Mesendoderm (in vitro differentiated cells): ENCODE results near the gene PLCL2.

Source experiments
- DNase-seq: peaks from one replicate; pipeline ENCODE4 v3.0.0; 2013
- H2AK5ac ChIP-seq: 2 replicates; pipeline ENCODE4 v1.6.1; 2013; ENCODE audit warnings: low read length, inconsistent platforms
- H2BK120ac ChIP-seq: 2 replicates; pipeline ENCODE4 v1.6.1; 2013; ENCODE audit warnings: low read depth, mild to moderate bottlenecking, low read length, moderate library complexity, mixed read lengths
- H2BK15ac ChIP-seq: replicated peaks from 2 replicates; pipeline ENCODE4 v1.6.1; 2013; ENCODE audit warnings: low read depth, mild to moderate bottlenecking, moderate library complexity
- H2BK5ac ChIP-seq: 2 replicates; pipeline ENCODE4 v1.6.1; 2013; ENCODE audit warnings: low read length, inconsistent platforms
- H3K18ac ChIP-seq: 2 replicates; pipeline ENCODE4 v1.6.1; 2013; ENCODE audit warnings: mild to moderate bottlenecking, low read length, mixed read lengths
- H3K23ac ChIP-seq: one replicate; pipeline ENCODE4 v1.6.1; 2013; ENCODE audit warnings: low read length
- H3K27ac ChIP-seq: 2 replicates; pipeline ENCODE4 v1.5.1; 2013; ENCODE audit warnings: low read depth, mild to moderate bottlenecking, inconsistent platforms, low read length, moderate library complexity
- H3K27me3 ChIP-seq: 2 replicates; pipeline ENCODE4 v1.6.1; 2013; ENCODE audit warnings: low read length, control low read depth, mild to moderate bottlenecking, inconsistent platforms; ENCODE audit not compliant: insufficient read depth, poor library complexity
- H3K36me3 ChIP-seq: 2 replicates; pipeline ENCODE4 v1.6.1; 2013; ENCODE audit warnings: low read length, inconsistent platforms; ENCODE audit not compliant: control insufficient read depth, insufficient read depth
- H3K4ac ChIP-seq: one replicate; pipeline ENCODE4 v1.6.1; 2013; ENCODE audit warnings: low read depth, mild to moderate bottlenecking, low read length, moderate library complexity
- H3K4me1 ChIP-seq: 2 replicates; pipeline ENCODE4 v1.6.1; 2013; ENCODE audit warnings: low read depth, low read length, inconsistent platforms; ENCODE audit not compliant: control insufficient read depth
- H3K4me2 ChIP-seq: 2 replicates; pipeline ENCODE4 v1.6.1; 2013; ENCODE audit warnings: low read length
- H3K4me3 ChIP-seq: 2 replicates; pipeline ENCODE4 v1.5.1; 2013; ENCODE audit warnings: mild to moderate bottlenecking, low read length
- H3K56ac ChIP-seq: one replicate; pipeline ENCODE4 v1.6.1; 2013; ENCODE audit warnings: low read length
- H3K79me1 ChIP-seq: 2 replicates; pipeline ENCODE4 v1.6.1; 2013; ENCODE audit warnings: low read length, inconsistent platforms
- H3K79me2 ChIP-seq: 2 replicates; pipeline ENCODE4 v1.6.1; 2013; ENCODE audit warnings: mild to moderate bottlenecking, low read length; ENCODE audit not compliant: control insufficient read depth, insufficient read depth
- H3K9ac ChIP-seq: 2 replicates; pipeline ENCODE4 v1.6.1; 2013; ENCODE audit warnings: low read length, inconsistent platforms
- H4K5ac ChIP-seq: one replicate; pipeline ENCODE4 v1.6.1; 2013; ENCODE audit warnings: low read length
- H4K8ac ChIP-seq: one replicate; pipeline ENCODE4 v1.6.1; 2013; ENCODE audit warnings: low read depth, mild to moderate bottlenecking, control low read depth, low read length, moderate library complexity
- WGBS: extraction: QIAGEN DNeasy Blood & Tissue Kit; methylation state at CpG from one replicate; pipeline ENCODE4 v1.1.7; 2013; ENCODE audit warnings: low lambda C conversion rate, missing lambda C conversion rate; ENCODE audit not compliant: insufficient coverage; ENCODE audit errors: extremely low coverage; 5-methylcytosine and 5-hydroxymethylcytosine counted together

The PLCL2 gene

DNA sequence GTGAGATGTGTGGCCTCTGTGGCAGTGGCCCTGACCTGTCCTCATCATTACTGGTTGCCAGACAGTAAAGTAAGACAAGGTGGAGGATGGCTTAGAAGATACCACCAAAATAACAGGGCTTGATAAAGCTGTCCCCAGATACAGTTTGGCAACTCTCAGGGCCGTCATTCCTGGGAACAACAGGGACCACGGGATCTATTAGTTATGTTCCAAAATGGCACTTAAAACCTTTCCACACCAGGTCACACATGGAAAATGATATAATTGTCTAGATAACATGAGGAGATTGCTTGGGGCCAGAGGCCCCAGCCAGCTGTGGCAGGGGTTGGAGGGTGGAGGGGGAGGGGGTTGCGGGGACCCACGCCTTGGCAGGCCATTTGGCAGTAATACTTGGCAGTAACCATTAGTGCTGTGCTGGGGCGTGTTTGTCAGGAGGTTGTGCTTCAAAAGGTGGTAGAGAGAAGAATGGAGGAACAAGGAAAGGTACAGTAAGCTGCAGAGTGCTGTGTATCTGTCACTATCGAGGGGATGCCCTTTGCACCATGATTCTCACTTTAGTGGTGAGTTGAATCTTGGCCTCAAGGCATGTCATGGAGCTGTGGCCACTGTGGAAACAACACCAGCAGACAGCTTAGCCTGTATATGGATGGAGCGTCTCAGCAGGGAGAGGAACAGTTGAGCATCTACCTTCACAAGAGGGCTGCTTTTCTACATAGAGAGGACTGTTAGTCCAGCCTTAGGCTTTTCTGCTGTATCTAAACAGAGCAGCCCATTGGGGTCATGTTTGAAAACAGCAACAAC lies 14.0 kb downstream of the PLCL2 start:
- no peak overlapping the region for H3K23ac ChIP-seq
- DNase-seq, result no peak

GRCh38 chr3:16899919-16900318 lies 15.2 kb downstream of the PLCL2 start:
- no peak for DNase-seq
- Histone ChIP-seq H3K79me1 (no peaks in the 10 kb centered on the region), H3K4me3 (no peak overlapping the region), H2AK5ac (no peak overlapping the region), H3K56ac (no peak overlapping the region), H3K4me1 (no peaks in the 10 kb centered on the region), H4K5ac (no peak overlapping the region), H3K79me2 (no peaks in the 10 kb centered on the region), H2BK5ac (no peak overlapping the region), H3K18ac (no peak overlapping the region), H3K36me3 (no peaks in the 10 kb centered on the region), H3K27me3 (no peaks in the 10 kb centered on the region), H4K8ac (no peak overlapping the region), H3K9ac (no peak overlapping the region), H2BK120ac (no peak overlapping the region), H3K4me2 (no peak overlapping the region), H3K4ac (no peak overlapping the region), H3K23ac (no peak overlapping the region), H2BK15ac (no peak overlapping the region), H3K27ac (no peak overlapping the region)
- whole genome bisulfite sequencing, result no CpG with 5 or more reads among the region's 1 CpG

More for the DNA sequence above, 14.0 kb downstream of the PLCL2 start:
- Histone ChIP-seq H3K4me3 (no peak overlapping the region), H4K5ac (no peak overlapping the region), H3K9ac (no peak overlapping the region), H3K4ac (no peak overlapping the region), H3K27me3 (no peaks in the 10 kb centered on the region), H3K56ac (no peak overlapping the region), H3K4me2 (no peak overlapping the region), H3K18ac (no peak overlapping the region), H2AK5ac (no peak overlapping the region), H3K36me3 (no peaks in the 10 kb centered on the region), H2BK120ac (no peak overlapping the region), H2BK15ac (no peak overlapping the region), H3K4me1 (no peaks in the 10 kb centered on the region), H3K79me1 (no peaks in the 10 kb centered on the region), H4K8ac (no peak overlapping the region), H2BK5ac (no peak overlapping the region), H3K27ac (no peak overlapping the region), H3K79me2 (no peaks in the 10 kb centered on the region)
- WGBS, result no CpG with 5 or more reads among the region's 7 CpGs

DNA sequence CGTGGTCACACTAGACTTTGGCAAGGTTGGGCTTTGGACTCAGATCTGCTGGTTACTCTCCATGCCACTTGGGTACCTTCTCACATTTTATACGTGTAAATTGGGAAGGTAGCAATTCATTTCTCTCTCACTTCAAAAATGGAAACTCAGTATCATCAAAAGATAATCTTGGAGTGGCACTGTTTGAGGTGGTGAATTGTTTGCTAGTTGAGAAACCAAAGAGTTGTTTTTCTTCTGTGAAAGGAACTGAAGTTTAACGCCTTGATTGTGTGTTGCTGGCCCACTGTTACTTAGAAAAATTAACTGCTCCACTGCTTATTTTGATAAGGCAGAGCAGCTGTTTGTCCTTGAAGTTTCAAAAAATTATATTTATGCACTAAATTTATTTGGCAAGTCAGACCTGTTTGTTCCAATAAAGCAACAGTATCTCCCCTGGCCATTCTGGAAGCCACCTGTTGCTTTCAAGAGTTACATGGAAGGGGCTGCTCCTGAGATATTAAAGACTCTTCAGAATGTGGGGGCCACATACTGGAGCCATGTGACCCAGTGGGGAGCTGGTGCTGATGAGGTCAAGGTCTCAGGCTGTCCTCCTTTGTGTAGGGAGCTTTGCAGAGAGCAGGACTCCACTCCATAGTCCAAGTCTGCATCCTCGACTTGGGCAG lies 16.2 kb downstream of the PLCL2 start:
- DNase-seq, result no peak
- Histone ChIP-seq H3K27ac (no peak overlapping the region), H3K4me3 (no peak overlapping the region), H3K56ac (no peak overlapping the region), H3K9ac (no peak overlapping the region), H4K5ac (no peak overlapping the region), H3K4me1 (no peaks in the 10 kb centered on the region), H2BK15ac (no peak overlapping the region), H3K4me2 (no peak overlapping the region), H3K18ac (no peak overlapping the region), H4K8ac (no peak overlapping the region), H3K27me3 (no peaks in the 10 kb centered on the region), H3K79me2 (no peaks in the 10 kb centered on the region), H3K23ac (no peak overlapping the region), H3K4ac (no peak overlapping the region), H2BK120ac (no peak overlapping the region), H2AK5ac (no peak overlapping the region), H3K36me3 (no peaks in the 10 kb centered on the region), H3K79me1 (no peaks in the 10 kb centered on the region), H2BK5ac (no peak overlapping the region)
- WGBS, result no CpG with 5 or more reads among the region's 4 CpGs

- WGBS, result no CpG with 5 or more reads among the region's 4 CpGs
Measured at GRCh38 chr3:16904423-16905417, 20.0 kb downstream of the PLCL2 start.

GRCh38 chr3:16905704-16906103 lies 20.9 kb downstream of the PLCL2 start:
- no CpG with 5 or more reads among the region's 1 CpG for WGBS
- no peaks in the 10 kb centered on the region for H3K36me3 ChIP-seq
- no peak overlapping the region for H2BK15ac ChIP-seq
- H4K8ac ChIP-seq, result no peak overlapping the region
- H3K56ac ChIP-seq, result no peak overlapping the region
- no peak overlapping the region for H3K27ac ChIP-seq
- H3K18ac ChIP-seq, result no peak overlapping the region
- no peak overlapping the region for H3K4ac ChIP-seq
- DNase-seq, result no peak
- H3K4me1 ChIP-seq, result no peaks in the 10 kb centered on the region
- no peaks in the 10 kb centered on the region for H3K79me2 ChIP-seq
- no peak overlapping the region for H3K4me2 ChIP-seq
- H3K4me3 ChIP-seq, result no peak overlapping the region
- no peak overlapping the region for H2AK5ac ChIP-seq
- H3K23ac ChIP-seq, result no peak overlapping the region
- no peaks in the 10 kb centered on the region for H3K79me1 ChIP-seq
- H2BK5ac ChIP-seq, result no peak overlapping the region
- no peak overlapping the region for H2BK120ac ChIP-seq
- H3K9ac ChIP-seq, result no peak overlapping the region
- no peak overlapping the region for H4K5ac ChIP-seq
- no peaks in the 10 kb centered on the region for H3K27me3 ChIP-seq

More at GRCh38 chr3:16904423-16905417, 20.0 kb downstream of the PLCL2 start:
- DNase-seq, result no peak
- Histone ChIP-seq H2BK5ac (no peak overlapping the region), H3K36me3 (no peaks in the 10 kb centered on the region), H4K5ac (no peak overlapping the region), H3K23ac (no peak overlapping the region), H4K8ac (no peak overlapping the region), H3K79me1 (no peaks in the 10 kb centered on the region), H3K27ac (no peak overlapping the region), H3K79me2 (no peaks in the 10 kb centered on the region), H3K18ac (no peak overlapping the region), H3K4me3 (no peak overlapping the region), H3K4me1 (no peaks in the 10 kb centered on the region), H3K56ac (no peak overlapping the region), H2BK120ac (no peak overlapping the region), H3K4me2 (no peak overlapping the region), H2BK15ac (no peak overlapping the region), H3K27me3 (no peaks in the 10 kb centered on the region), H3K4ac (no peak overlapping the region), H2AK5ac (no peak overlapping the region), H3K9ac (no peak overlapping the region)
